ENCODE results near the gene HOXB5.

HOXB5 gene

GRCh38 chr17:48603959-48604769 is 10.6 kb upstream of the HOXB5 start:
- no peaks in the 10 kb centered on the region for H3K4me1 ChIP-seq (ENCODE audit: control insufficient read depth in 2 of 2, insufficient read depth in 1 of 2, low read depth in 1 of 2, low read length in 2 of 2)
- no peak overlapping the region for H2AFZ ChIP-seq (ENCODE audit: low read length)
- H3K36me3 ChIP-seq (replicated peaks in 1 of 2; ENCODE audit: control insufficient read depth in 2 of 2, insufficient read depth in 2 of 2, low read length in 2 of 2), result no peaks in the 10 kb centered on the region
- H3K4me2 ChIP-seq (ENCODE audit: insufficient read depth, low read length, poor library complexity, severe bottlenecking), result no peak overlapping the region
- no peak overlapping the region for H2BK5ac ChIP-seq (ENCODE audit: low read length)
- H4K8ac ChIP-seq (ENCODE audit: low read depth, low read length), result no peak overlapping the region
- no peak overlapping the region for H3K4me3 ChIP-seq (ENCODE audit: low read length in 2 of 2)
- peaks cover 64 to 99% (median 97%) of the 10 kb centered on the region in 3 experiments for H3K27me3 ChIP-seq (ENCODE audit: control insufficient read depth in 3 of 3, insufficient read depth in 3 of 3, low read depth in 1 of 3, low read length in 3 of 3)
- H3K4ac ChIP-seq (ENCODE audit: low read length), result no peak overlapping the region
- no peak overlapping the region for H2BK12ac ChIP-seq (ENCODE audit: low read length)
- WGBS, 2 donors (ENCODE audit: extremely low coverage in 2 of 2, insufficient read length in 2 of 2, insufficient replicate concordance in 1 of 2), result no CpG with 5 or more reads among the region's 21 CpGs
- H3K23ac ChIP-seq (ENCODE audit: low read depth, low read length, poor library complexity), result no peak overlapping the region
- peaks cover 6 to 8% of the 10 kb centered on the region in 2 donors for H3K9me3 ChIP-seq (replicated peaks in 1 of 2; ENCODE audit: control insufficient read depth in 2 of 2, insufficient read depth in 1 of 2, low read depth in 1 of 2, low read length in 2 of 2)
- H3K9ac ChIP-seq (ENCODE audit: low read depth, low read length, poor library complexity), result no peak overlapping the region
- H2AK5ac ChIP-seq (ENCODE audit: low read depth, low read length), result no peak overlapping the region
- H3K18ac ChIP-seq (ENCODE audit: low read length), result no peak overlapping the region
- no peak for DNase-seq (ENCODE audit: low spot score)
- H2BK120ac ChIP-seq (ENCODE audit: low read depth, low read length), result no peak overlapping the region
- no peak overlapping the region for H2BK15ac ChIP-seq (ENCODE audit: low read length)
- H3K27ac ChIP-seq (replicated peaks; ENCODE audit: low read length), result no peak overlapping the region
- no peaks in the 10 kb centered on the region for H3K79me1 ChIP-seq (ENCODE audit: low read depth, low read length)
- H4K91ac ChIP-seq (ENCODE audit: low read depth, low read length, poor library complexity), result no peak overlapping the region
- H3K14ac ChIP-seq (ENCODE audit: low read length), result no peak overlapping the region

GRCh38 chr17:48601539-48602425 is 8.2 kb upstream of the HOXB5 start:
- H3K9ac ChIP-seq (ENCODE audit: low read depth, low read length, poor library complexity), result no peak overlapping the region
- no peak overlapping the region for H2BK15ac ChIP-seq (ENCODE audit: low read length)
- H3K79me1 ChIP-seq (ENCODE audit: low read depth, low read length), result no peaks in the 10 kb centered on the region
- no peak overlapping the region for H2BK120ac ChIP-seq (ENCODE audit: low read depth, low read length)
- no peak overlapping the region for H4K91ac ChIP-seq (ENCODE audit: low read depth, low read length, poor library complexity)
- no peaks in the 10 kb centered on the region for H3K4me1 ChIP-seq (ENCODE audit: control insufficient read depth in 2 of 2, insufficient read depth in 1 of 2, low read depth in 1 of 2, low read length in 2 of 2)
- peaks cover 4 to 10% of the 10 kb centered on the region in 2 donors for H3K9me3 ChIP-seq (replicated peaks in 1 of 2; ENCODE audit: control insufficient read depth in 2 of 2, insufficient read depth in 1 of 2, low read depth in 1 of 2, low read length in 2 of 2)
- no peaks in the 10 kb centered on the region for H3K36me3 ChIP-seq (replicated peaks in 1 of 2; ENCODE audit: control insufficient read depth in 2 of 2, insufficient read depth in 2 of 2, low read length in 2 of 2)
- H3K27me3 ChIP-seq (ENCODE audit: control insufficient read depth in 3 of 3, insufficient read depth in 3 of 3, low read depth in 1 of 3, low read length in 3 of 3), result peaks cover 74 to 100% (median 100%) of the 10 kb centered on the region in 3 experiments
- H2BK12ac ChIP-seq (ENCODE audit: low read length), result no peak overlapping the region
- H4K8ac ChIP-seq (ENCODE audit: low read depth, low read length), result no peak overlapping the region
- WGBS, 2 donors (ENCODE audit: extremely low coverage in 2 of 2, insufficient read length in 2 of 2, insufficient replicate concordance in 1 of 2), result no CpG with 5 or more reads among the region's 35 CpGs
- no peak overlapping the region for H3K4me3 ChIP-seq (ENCODE audit: low read length in 2 of 2)
- H2BK5ac ChIP-seq (ENCODE audit: low read length), result no peak overlapping the region
- no peak overlapping the region for H3K4me2 ChIP-seq (ENCODE audit: insufficient read depth, low read length, poor library complexity, severe bottlenecking)
- no peak overlapping the region for H3K27ac ChIP-seq (replicated peaks; ENCODE audit: low read length)
- H3K14ac ChIP-seq (ENCODE audit: low read length), result no peak overlapping the region
- no peak for DNase-seq (ENCODE audit: low spot score)
- H2AFZ ChIP-seq (ENCODE audit: low read length), result no peak overlapping the region
- H3K18ac ChIP-seq (ENCODE audit: low read length), result no peak overlapping the region
- H3K4ac ChIP-seq (ENCODE audit: low read length), result no peak overlapping the region
- H2AK5ac ChIP-seq (ENCODE audit: low read depth, low read length), result no peak overlapping the region
- peak overlapping the region; percentile 21 for H3K23ac ChIP-seq (ENCODE audit: low read depth, low read length, poor library complexity)

- Histone ChIP-seq H2BK5ac (ENCODE audit: low read length) (no peak overlapping the region), H3K9me3 (replicated peaks in 1 of 2; ENCODE audit: control insufficient read depth in 2 of 2, insufficient read depth in 1 of 2, low read depth in 1 of 2, low read length in 2 of 2) (peaks cover 4 to 6% of the 10 kb centered on the region in 2 donors), H2AFZ (ENCODE audit: low read length) (no peak overlapping the region), H3K4me2 (ENCODE audit: insufficient read depth, low read length, poor library complexity, severe bottlenecking) (no peak overlapping the region), H2BK15ac (ENCODE audit: low read length) (no peak overlapping the region), H2BK120ac (ENCODE audit: low read depth, low read length) (no peak overlapping the region), H3K4me1 (ENCODE audit: control insufficient read depth in 2 of 2, insufficient read depth in 1 of 2, low read depth in 1 of 2, low read length in 2 of 2) (no peaks in the 10 kb centered on the region), H3K14ac (ENCODE audit: low read length) (no peak overlapping the region), H3K9ac (ENCODE audit: low read depth, low read length, poor library complexity) (no peak overlapping the region), H3K18ac (ENCODE audit: low read length) (no peak overlapping the region), H3K79me1 (ENCODE audit: low read depth, low read length) (no peaks in the 10 kb centered on the region), H4K91ac (ENCODE audit: low read depth, low read length, poor library complexity) (no peak overlapping the region), H2AK5ac (ENCODE audit: low read depth, low read length) (no peak overlapping the region), H3K23ac (ENCODE audit: low read depth, low read length, poor library complexity) (no peak overlapping the region), H3K36me3 (replicated peaks in 1 of 2; ENCODE audit: control insufficient read depth in 2 of 2, insufficient read depth in 2 of 2, low read length in 2 of 2) (no peaks in the 10 kb centered on the region), H3K27me3 (ENCODE audit: control insufficient read depth in 3 of 3, insufficient read depth in 3 of 3, low read depth in 1 of 3, low read length in 3 of 3) (peaks cover 74 to 100% (median 100%) of the 10 kb centered on the region in 3 experiments), H3K4ac (ENCODE audit: low read length) (no peak overlapping the region), H2BK12ac (ENCODE audit: low read length) (no peak overlapping the region), H3K27ac (replicated peaks; ENCODE audit: low read length) (no peak overlapping the region), H3K4me3 (ENCODE audit: low read length in 2 of 2) (no peak overlapping the region), H4K8ac (ENCODE audit: low read depth, low read length) (no peak overlapping the region)
- no peak for DNase-seq (ENCODE audit: low spot score)
- no CpG with 5 or more reads among the region's 4 CpGs for WGBS, 2 donors (ENCODE audit: extremely low coverage in 2 of 2, insufficient read length in 2 of 2, insufficient replicate concordance in 1 of 2)
Measured at GRCh38 chr17:48601207-48601538, 7.6 kb upstream of the HOXB5 start.

Measured in neuronal stem cell (in vitro differentiated cells).